OCI-LY7 (cell line): ENCODE data around the gene SULT1E1. TPM values are rescaled to one million over a fixed set of nuclear protein-coding genes. Genes with fewer than 3 reads are reported as not detected.

ENCODE experiments used
- Bru-seq: library from RNA; stranded (reverse); fragments of 400-500 nt; gene quantifications from one replicate; lab custom pipeline; 2021; lab: Mats Ljungman, UMichigan
- BruChase-seq, 2 experiments: library from RNA; stranded (reverse); fragments of 400-500 nt; gene quantifications; one replicate each; lab custom pipeline; 2021; lab: Mats Ljungman, UMichigan
- BruUV-seq: library from RNA; stranded (reverse); fragments of 400-500 nt; replicated peaks from 2 replicates; lab custom pipeline; 2021; lab: Mats Ljungman, UMichigan
- CTCF ChIA-PET: fragments of 300-600 bp; sonication (Branson Sonifier 250); formaldehyde crosslinking; loops from one replicate; lab custom pipeline; 2022; ENCODE audit warnings: antibody characterized with exemption; ENCODE audit not compliant: unreplicated experiment; lab: Charles Lee
- POLR2A ChIA-PET: fragments of 300-600 bp; sonication (Branson Sonifier 250); formaldehyde crosslinking; loops from one replicate; lab custom pipeline; 2022; ENCODE audit warnings: antibody characterized with exemption; lab: Charles Lee
- DNase-seq: peaks from one replicate; pipeline ENCODE4 v3.0.0-alpha.2; 2015; ENCODE audit warnings: low spot score
- H2AFZ ChIP-seq: fragments of 200-600 bp; sonication (generic), shearing (Covaris generic); 2 replicates; pipeline ENCODE4 v1.6.1; 2014; ENCODE audit warnings: mild to moderate bottlenecking, antibody characterized with exemption, low read length, moderate library complexity
- H3K27ac ChIP-seq: fragments of 200-600 bp; sonication (generic); 2 replicates; pipeline ENCODE4 v1.5.1; 2014; ENCODE audit warnings: mixed run types, low read depth, mild to moderate bottlenecking, moderate library complexity, low read length, inconsistent platforms; ENCODE audit not compliant: poor library complexity, severe bottlenecking
- H3K36me3 ChIP-seq: fragments of 200-600 bp; sonication (generic); 2 replicates; pipeline ENCODE4 v1.6.1; 2014; ENCODE audit warnings: mild to moderate bottlenecking, antibody characterized with exemption, low read length, moderate library complexity, mixed read lengths; ENCODE audit not compliant: insufficient read depth
- H3K4me1 ChIP-seq: fragments of 200-600 bp; sonication (generic); 2 replicates; pipeline ENCODE4 v1.5.1; 2014; ENCODE audit warnings: mild to moderate bottlenecking, low read length; ENCODE audit not compliant: insufficient read depth, poor library complexity, severe bottlenecking
- H3K4me2 ChIP-seq: fragments of 200-600 bp; sonication (generic); 2 replicates; pipeline ENCODE4 v1.6.1; 2014; ENCODE audit warnings: mild to moderate bottlenecking, low read length
- H3K4me3 ChIP-seq: fragments of 200-600 bp; sonication (generic); 2 replicates; pipeline ENCODE4 v1.5.1; 2014; ENCODE audit warnings: mild to moderate bottlenecking, low read depth, low read length; ENCODE audit not compliant: poor library complexity, severe bottlenecking
- H3K79me2 ChIP-seq: fragments of 200-600 bp; sonication (generic); 2 replicates; pipeline ENCODE4 v1.6.1; 2016; ENCODE audit warnings: low read depth, mild to moderate bottlenecking, low read length, moderate library complexity, mixed read lengths; ENCODE audit not compliant: insufficient read depth
- H3K9me2 ChIP-seq: fragments of 200-600 bp; sonication (generic); 2 replicates; pipeline ENCODE4 v1.6.1; 2016; ENCODE audit warnings: mild to moderate bottlenecking, low read length, mixed read lengths; ENCODE audit not compliant: insufficient read depth
- H3K9me3 ChIP-seq: fragments of 200-600 bp; sonication (generic); 2 replicates; pipeline ENCODE4 v1.6.1; 2014; ENCODE audit warnings: mild to moderate bottlenecking, mixed run types, low read length, mixed read lengths
- H4K20me1 ChIP-seq: fragments of 200-600 bp; sonication (generic); 2 replicates; pipeline ENCODE4 v1.6.1; 2014; ENCODE audit warnings: mild to moderate bottlenecking, antibody characterized with exemption, low read length, moderate library complexity, mixed read lengths; ENCODE audit not compliant: insufficient read depth
- CTCF ChIP-seq: fragments of 200-600 bp; sonication (generic); conservative IDR thresholded peaks from 2 replicates; pipeline ENCODE4 v1.5.1; 2014; ENCODE audit warnings: mild to moderate bottlenecking, antibody characterized with exemption, low read length, moderate library complexity, mixed read lengths
- EZH2phosphoT487 ChIP-seq: fragments of 200-600 bp; sonication (generic); IDR thresholded peaks from 2 replicates; pipeline ENCODE4 v1.6.1; 2018; ENCODE audit warnings: low read depth, borderline replicate concordance, mild to moderate bottlenecking, mixed run types, antibody characterized with exemption, low read length, moderate library complexity, mixed read lengths
- intact Hi-C: fragments of 100-400 bp; cut with micrococcal nuclease; formaldehyde crosslinking; loops from one replicate; pipeline ENCODE4 v1.10.0; 2022; ENCODE audit not compliant: unreplicated experiment
- long read RNA-seq: library from polyadenylated mRNA; stranded (forward); transcript quantifications from one replicate; pipeline ENCODE4 v2.0.0, GENCODE V29; 2022
- total RNA-seq, 2 experiments: library from RNA; depleted of rRNA in 1 of 2; stranded (reverse); fragments of >200 nt in 1 of 2; shearing (Covaris generic) in 1 of 2; gene quantifications; 2 replicates each; pipeline ENCODE4 v1.2.3, GENCODE V29; 2014 to 2022

Gene SULT1E1, protein sequence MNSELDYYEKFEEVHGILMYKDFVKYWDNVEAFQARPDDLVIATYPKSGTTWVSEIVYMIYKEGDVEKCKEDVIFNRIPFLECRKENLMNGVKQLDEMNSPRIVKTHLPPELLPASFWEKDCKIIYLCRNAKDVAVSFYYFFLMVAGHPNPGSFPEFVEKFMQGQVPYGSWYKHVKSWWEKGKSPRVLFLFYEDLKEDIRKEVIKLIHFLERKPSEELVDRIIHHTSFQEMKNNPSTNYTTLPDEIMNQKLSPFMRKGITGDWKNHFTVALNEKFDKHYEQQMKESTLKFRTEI
- total RNA-seq (2014; rRNA removed; shearing (Covaris generic)), result not detected in 2 replicates
- not detected in 2 replicates for total RNA-seq (2022)
- Bru-seq, nascent RNA, result not detected
- BruChase-seq, experiment 1, labeled RNA remaining after a 6-hour chase, result not detected
- not detected for BruChase-seq, experiment 2, labeled RNA remaining after a 2-hour chase
- long read RNA-seq, result 0 reads

DNA sequence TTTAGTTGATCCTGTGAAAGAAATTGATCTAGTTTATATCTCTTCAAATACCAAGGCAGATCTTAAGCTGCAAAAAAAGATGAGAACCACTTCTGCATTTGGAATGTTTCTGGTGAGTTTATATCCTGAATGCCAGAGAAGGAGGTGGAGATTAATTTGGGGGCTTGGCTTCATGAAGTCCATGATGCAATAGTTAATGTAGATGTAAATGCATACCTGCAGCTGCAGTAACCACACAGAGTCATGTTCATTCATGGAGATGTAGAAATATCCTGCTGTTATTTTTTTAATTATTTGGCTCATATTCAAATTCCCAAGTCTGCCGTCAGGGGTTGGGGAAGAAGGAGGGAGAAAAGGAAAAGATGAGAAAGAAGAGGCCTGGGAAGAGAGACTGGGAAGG is at the start of gene SULT1E1:
TSS of gene SULT1E1 (minus strand) at position 94 of the 400 bp plus-strand sequence. CDS start 2,501 bp downstream, outside the sequence.
- ChIA-PET POLR2A (no interaction called here), CTCF (no interaction called here)
- H3K36me3 ChIP-seq, result no peaks in the 10 kb centered on the region
- H3K9me2 ChIP-seq, result no peaks in the 10 kb centered on the region
- intact Hi-C loops, result no loop called here
- TF ChIP-seq CTCF, result no peak
- no peak for TF ChIP-seq EZH2phosphoT487
- H4K20me1 ChIP-seq, result no peaks in the 10 kb centered on the region
- no peak for DNase-seq
- no peak within 1 kb of the TSS for H3K4me2 ChIP-seq
- BruUV-seq, result no TSS peak
- no peaks in the 10 kb centered on the region for H3K9me3 ChIP-seq
- no peak within 1 kb of the TSS for H2AFZ ChIP-seq
- H3K4me1 ChIP-seq, result no peaks in the 10 kb centered on the region
- no peak within 1 kb of the TSS for H3K27ac ChIP-seq
- no peak within 1 kb of the TSS for H3K4me3 ChIP-seq
- no peaks in the 10 kb centered on the region for H3K79me2 ChIP-seq

DNA sequence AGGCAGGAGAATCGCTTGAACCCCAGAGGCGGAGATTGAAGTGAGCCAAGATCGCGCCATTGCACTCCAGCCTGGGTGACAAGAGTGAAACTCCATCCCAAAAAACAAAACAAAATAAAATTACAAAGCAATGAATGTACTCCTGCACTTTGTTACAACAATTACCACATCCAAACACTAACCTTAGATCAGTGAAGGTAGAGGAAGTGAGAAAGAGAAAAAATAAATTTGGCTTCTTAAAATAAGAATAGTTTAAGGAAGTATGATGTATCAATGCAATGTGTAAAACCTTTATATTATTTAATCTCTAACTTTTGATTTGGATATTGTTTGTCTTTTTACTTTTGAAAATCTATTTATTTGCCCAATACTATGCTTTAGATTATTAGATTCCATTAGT is 49.2 kb upstream of the SULT1E1 start:
- Histone ChIP-seq H3K36me3 (no peaks in the 10 kb centered on the region), H3K27ac (no peak overlapping the region), H3K9me2 (no peaks in the 10 kb centered on the region), H3K4me3 (no peak overlapping the region), H4K20me1 (no peaks in the 10 kb centered on the region), H3K4me2 (no peak overlapping the region), H3K9me3 (no peaks in the 10 kb centered on the region), H3K79me2 (no peaks in the 10 kb centered on the region), H3K4me1 (no peaks in the 10 kb centered on the region), H2AFZ (no peak overlapping the region)
- DNase-seq, result no peak
- no peak for TF ChIP-seq EZH2phosphoT487
- no peak for TF ChIP-seq CTCF
- ChIA-PET CTCF (no interaction called here), POLR2A (interaction anchor here (0.7 kb wide), 1 partner anchor 19 kb away, joined by 3 read pairs; no protein-coding TSS in a partner anchor)
- BruUV-seq, result no TSS peak
- intact Hi-C loops, result no loop called here

DNA sequence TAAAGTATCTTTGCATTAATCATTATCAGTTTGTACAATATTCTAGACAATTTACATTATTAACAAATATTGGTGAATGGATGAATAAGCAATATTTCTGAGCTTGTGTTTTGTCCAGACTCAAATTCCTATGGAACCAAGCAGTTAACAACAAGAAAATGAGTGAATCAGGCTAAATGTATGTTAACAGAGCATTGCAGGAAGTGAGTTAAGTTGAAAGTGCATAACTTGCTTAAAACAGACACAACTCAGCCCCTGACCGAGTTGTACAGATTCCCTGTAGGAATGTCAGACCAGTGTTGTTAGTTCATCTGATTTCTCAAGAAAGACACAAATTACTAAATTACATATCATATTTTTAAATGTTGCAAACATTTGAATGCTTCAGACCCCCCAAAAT is 47.2 kb upstream of the SULT1E1 start:
- Histone ChIP-seq H4K20me1 (no peaks in the 10 kb centered on the region), H3K9me2 (no peaks in the 10 kb centered on the region), H3K9me3 (no peaks in the 10 kb centered on the region), H3K36me3 (no peaks in the 10 kb centered on the region), H2AFZ (no peak overlapping the region), H3K4me3 (no peak overlapping the region), H3K4me2 (no peak overlapping the region), H3K79me2 (no peaks in the 10 kb centered on the region), H3K4me1 (no peaks in the 10 kb centered on the region), H3K27ac (no peak overlapping the region)
- DNase-seq, result no peak
- POLR2A ChIA-PET, result no interaction called here
- TF ChIP-seq EZH2phosphoT487 (no peak), CTCF (no peak)
- BruUV-seq, result no TSS peak
- CTCF ChIA-PET, result no interaction called here
- intact Hi-C loops, result no loop called here
